MM.1S (cell line): ENCODE results near the gene GDI1.

ENCODE experiments used
- EZH2 ChIP-seq: fragments of 300-600 bp; sonication (generic); optimal IDR thresholded peaks from 2 replicates; pipeline ENCODE3; 2017; ENCODE audit warnings: low read depth, mild to moderate bottlenecking, antibody characterized with exemption, low read length, mixed read lengths
- EZH2phosphoT487 ChIP-seq: fragments of 300-600 bp; sonication (generic); IDR thresholded peaks from 2 replicates; pipeline ENCODE4 v1.6.1; 2018; ENCODE audit warnings: antibody characterized with exemption, low read length
- TF ChIP-seq, protein P1 (sequence below): fragments of 300-600 bp; sonication (generic); IDR thresholded peaks from 2 replicates; pipeline ENCODE4 v1.5.1; 2016; ENCODE audit warnings: antibody characterized with exemption, low read length, mixed read lengths

DNA sequence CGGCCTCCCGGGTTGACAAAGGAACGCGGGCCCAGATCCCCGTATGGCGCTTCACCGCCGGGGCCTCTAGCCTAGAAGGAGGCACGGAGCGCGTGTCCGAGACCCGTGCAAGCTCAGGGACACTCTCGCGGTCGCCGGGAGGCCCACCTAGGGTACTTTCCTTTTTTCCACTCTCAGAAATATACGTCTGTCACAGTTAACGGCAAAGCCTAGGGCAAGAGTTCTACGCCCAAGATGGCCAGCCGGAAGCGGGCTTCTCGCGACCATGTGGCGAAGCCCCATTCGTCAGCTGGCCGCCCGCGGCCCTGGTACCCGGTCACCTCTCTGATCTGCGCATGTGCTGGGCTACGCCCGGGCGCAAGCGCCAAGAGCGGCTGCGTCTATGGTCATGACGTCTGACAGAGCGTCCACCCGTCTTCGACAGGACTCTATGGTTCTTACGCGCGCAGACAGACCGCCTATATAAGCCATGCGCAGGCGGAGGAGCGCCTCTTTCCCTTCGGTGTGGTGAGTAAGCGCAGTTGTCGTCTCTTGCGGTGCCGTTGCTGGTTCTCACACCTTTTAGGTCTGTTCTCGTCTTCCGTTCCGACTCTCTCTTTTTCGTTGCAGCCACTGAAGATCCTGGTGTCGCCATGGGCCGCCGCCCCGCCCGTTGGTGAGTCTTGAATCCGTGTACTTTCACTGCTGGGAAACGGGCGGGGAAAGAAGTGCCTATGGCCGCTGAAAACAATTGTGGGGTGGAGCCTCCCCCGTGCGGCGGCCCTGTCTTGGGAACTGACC, 38.9 kb upstream of the GDI1 start, which contains the start of gene RPL10:
- TF ChIP-seq, protein P1, sequence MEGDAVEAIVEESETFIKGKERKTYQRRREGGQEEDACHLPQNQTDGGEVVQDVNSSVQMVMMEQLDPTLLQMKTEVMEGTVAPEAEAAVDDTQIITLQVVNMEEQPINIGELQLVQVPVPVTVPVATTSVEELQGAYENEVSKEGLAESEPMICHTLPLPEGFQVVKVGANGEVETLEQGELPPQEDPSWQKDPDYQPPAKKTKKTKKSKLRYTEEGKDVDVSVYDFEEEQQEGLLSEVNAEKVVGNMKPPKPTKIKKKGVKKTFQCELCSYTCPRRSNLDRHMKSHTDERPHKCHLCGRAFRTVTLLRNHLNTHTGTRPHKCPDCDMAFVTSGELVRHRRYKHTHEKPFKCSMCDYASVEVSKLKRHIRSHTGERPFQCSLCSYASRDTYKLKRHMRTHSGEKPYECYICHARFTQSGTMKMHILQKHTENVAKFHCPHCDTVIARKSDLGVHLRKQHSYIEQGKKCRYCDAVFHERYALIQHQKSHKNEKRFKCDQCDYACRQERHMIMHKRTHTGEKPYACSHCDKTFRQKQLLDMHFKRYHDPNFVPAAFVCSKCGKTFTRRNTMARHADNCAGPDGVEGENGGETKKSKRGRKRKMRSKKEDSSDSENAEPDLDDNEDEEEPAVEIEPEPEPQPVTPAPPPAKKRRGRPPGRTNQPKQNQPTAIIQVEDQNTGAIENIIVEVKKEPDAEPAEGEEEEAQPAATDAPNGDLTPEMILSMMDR = no peak
- TF ChIP-seq EZH2 = no peak
- no peak for TF ChIP-seq EZH2phosphoT487
